ENCODE data around the gene NHSL1.

DNA sequence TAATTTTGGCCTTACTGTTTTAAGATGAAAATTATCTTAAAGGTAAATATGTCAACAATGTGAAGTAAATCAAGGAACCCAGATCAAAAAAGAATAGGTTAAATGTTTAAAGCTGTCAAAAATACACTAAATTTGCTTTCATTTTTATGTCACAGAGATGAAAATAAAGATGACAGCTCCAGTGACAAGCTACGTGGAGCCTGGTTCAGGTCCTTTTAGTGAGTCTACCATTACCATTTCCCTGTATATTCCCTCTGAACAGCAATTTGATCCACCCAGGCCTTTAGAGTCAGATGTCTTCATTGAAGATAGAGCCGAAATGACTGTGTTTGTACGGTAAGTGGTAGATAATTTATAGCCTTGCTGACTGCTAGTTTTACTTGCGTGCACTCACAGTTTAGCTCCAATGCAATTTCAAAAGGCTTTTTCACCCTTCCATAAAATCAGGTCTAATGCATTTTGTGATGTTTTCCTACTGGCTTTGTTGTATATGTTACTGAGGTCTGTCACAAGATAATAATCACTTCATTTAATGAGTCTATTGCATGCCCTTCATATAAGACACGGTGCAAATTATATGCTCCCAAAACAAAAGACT, 93.4 kb downstream of the NHSL1 start:
- TF ChIP-seq POLR2A (IDR thresholded peaks at IDR 0.05; ENCODE audit: low read length) (no peak), GATA1 (IDR thresholded peaks at IDR 0.05; ENCODE audit: low read depth, low read length) (no peak)

Measured in erythroblast (primary cell).